GM23338 (cell line): Measurements from ENCODE around the gene IL18R1. TPM values are rescaled to one million over a fixed set of nuclear protein-coding genes. Genes with fewer than 3 reads are reported as not detected.

Experiments
- ATAC-seq: fragments of 200-7000 bp; cut with Tn5 transposase; 3 replicates; pipeline ENCODE4 v1.9.1; 2020
- DNase-seq: peaks from one replicate; pipeline ENCODE4 v3.0.0-alpha.2; 2015; ENCODE audit warnings: low spot score
- H2AFZ ChIP-seq: fragments of 200-600 bp; sonication (generic); 2 replicates; pipeline ENCODE4 v1.8.0; 2016; ENCODE audit warnings: antibody characterized with exemption, mild to moderate bottlenecking, moderate library complexity
- H3F3A ChIP-seq: fragments of 200-600 bp; sonication (generic); replicated peaks from 2 replicates; pipeline ENCODE4 v1.8.0; 2017; ENCODE audit warnings: antibody characterized with exemption, mixed run types, low read depth
- H3K27ac ChIP-seq: fragments of 200-600 bp; sonication (generic); 2 replicates; pipeline ENCODE4 v1.6.1; 2016; ENCODE audit warnings: low read depth
- H3K27me3 ChIP-seq: fragments of 200-600 bp; sonication (generic); 2 replicates; pipeline ENCODE4 v1.8.0; 2016; ENCODE audit warnings: mild to moderate bottlenecking, mixed run types, moderate library complexity; ENCODE audit not compliant: insufficient read depth
- H3K36me3 ChIP-seq: fragments of 200-600 bp; sonication (generic); 2 replicates; pipeline ENCODE4 v1.8.0; 2016; ENCODE audit warnings: mild to moderate bottlenecking; ENCODE audit not compliant: insufficient read depth
- H3K4me1 ChIP-seq: fragments of 200-600 bp; sonication (generic); 2 replicates; pipeline ENCODE4 v1.8.0; 2016; ENCODE audit warnings: mild to moderate bottlenecking, moderate library complexity; ENCODE audit not compliant: insufficient read depth
- H3K4me2 ChIP-seq: fragments of 200-600 bp; sonication (generic); 2 replicates; pipeline ENCODE4 v1.7.1; 2017; ENCODE audit warnings: mixed run types
- H3K4me3 ChIP-seq: fragments of 200-600 bp; sonication (generic); 2 replicates; pipeline ENCODE4 v1.6.1; 2016; ENCODE audit warnings: mixed run types
- H3K79me2 ChIP-seq: fragments of 200-600 bp; sonication (generic); replicated peaks from 2 replicates; pipeline ENCODE4 v1.8.0; 2017; ENCODE audit warnings: mild to moderate bottlenecking; ENCODE audit not compliant: insufficient read depth
- H3K9me2 ChIP-seq: fragments of 200-600 bp; sonication (generic); 2 replicates; pipeline ENCODE4 v1.8.0; 2017; ENCODE audit not compliant: insufficient read depth
- H4K20me1 ChIP-seq: fragments of 200-600 bp; sonication (generic); replicated peaks from 2 replicates; pipeline ENCODE4 v1.8.0; 2017; ENCODE audit warnings: mild to moderate bottlenecking; ENCODE audit not compliant: insufficient read depth
- H3K27ac Mint-ChIP-seq: 2 replicates; pipeline ENCODE4 v1.8.0; 2020; ENCODE audit warnings: inconsistent platforms, mild to moderate bottlenecking, moderate library complexity, mixed read lengths
- H3K27me3 Mint-ChIP-seq: 3 replicates; pipeline ENCODE4 v1.8.0; 2022; ENCODE audit warnings: low read depth, mild to moderate bottlenecking, moderate library complexity, mixed read lengths, inconsistent platforms; ENCODE audit not compliant: insufficient read depth, poor library complexity
- H3K36me3 Mint-ChIP-seq: 3 replicates; pipeline ENCODE4 v1.8.0; 2021; ENCODE audit warnings: low read depth, mild to moderate bottlenecking, inconsistent platforms, moderate library complexity, mixed read lengths
- H3K4me1 Mint-ChIP-seq: 3 replicates; pipeline ENCODE4 v1.8.0; 2020; ENCODE audit warnings: mild to moderate bottlenecking, inconsistent platforms, mixed read lengths
- H3K4me3 Mint-ChIP-seq: 3 replicates; pipeline ENCODE4 v1.8.0; 2021; ENCODE audit warnings: moderate library complexity, mild to moderate bottlenecking, inconsistent platforms, mixed read lengths
- H3K9me3 Mint-ChIP-seq: 3 replicates; pipeline ENCODE4 v1.8.0; 2020; ENCODE audit warnings: moderate library complexity, mild to moderate bottlenecking, inconsistent platforms, mixed read lengths
- CREB1 ChIP-seq: fragments of 250-450 bp; sonication (Bioruptor Pico); IDR thresholded peaks from 2 replicates; pipeline ENCODE4 v1.5.0; 2020; ENCODE audit warnings: low read depth, mild to moderate bottlenecking, moderate library complexity
- CTCF ChIP-seq, 2 experiments: fragments of 200-600 bp in 1 of 2; sonication (generic) in 1 of 2; conservative IDR thresholded peaks; 2 replicates each; pipeline versions ENCODE4 v1.5.1 to v1.6.1; 2016 to 2017; ENCODE audit warnings: antibody characterized with exemption in 2 of 2, low read depth in 2 of 2, mild to moderate bottlenecking in 2 of 2, moderate library complexity in 1 of 2
- EZH2 ChIP-seq: fragments of 200-600 bp; sonication (generic); IDR thresholded peaks from one replicate; pipeline ENCODE4 v1.8.0; 2017; ENCODE audit warnings: antibody characterized with exemption, mild to moderate bottlenecking, low read depth; ENCODE audit not compliant: unreplicated experiment
- EZH2phosphoT487 ChIP-seq: fragments of 200-600 bp; sonication (generic); IDR thresholded peaks from one replicate; pipeline ENCODE4 v1.8.1; 2018; ENCODE audit warnings: antibody characterized with exemption; ENCODE audit not compliant: unreplicated experiment
- NANOG ChIP-seq: IDR thresholded peaks from 2 replicates; pipeline ENCODE4 v1.6.1; 2016; ENCODE audit warnings: antibody characterized with exemption, borderline replicate concordance
- STAT1 ChIP-seq: IDR thresholded peaks from one replicate; pipeline ENCODE4 v1.6.1; 2016; ENCODE audit warnings: antibody characterized with exemption; ENCODE audit not compliant: unreplicated experiment
- ZNF114 ChIP-seq: fragments of 250-450 bp; sonication (Bioruptor Pico); IDR thresholded peaks from 2 replicates; pipeline ENCODE4 v1.5.0; 2020; ENCODE audit warnings: mild to moderate bottlenecking, moderate library complexity
- ZNF331 ChIP-seq: fragments of 250-450 bp; sonication (Bioruptor Pico); IDR thresholded peaks from 2 replicates; pipeline ENCODE4 v1.5.0; 2020; ENCODE audit warnings: low read depth, mild to moderate bottlenecking, moderate library complexity
- polyA plus RNA-seq: library from polyadenylated mRNA; unstranded; fragments of >200 nt; fragmentation: Nextera tagmentation; extraction: Ambion mirVana; gene quantifications from 2 replicates; pipeline ENCODE4 v1.2.1, GENCODE V29; 2016
- total RNA-seq: library from RNA; depleted of rRNA; stranded (reverse); fragments of >200 nt; shearing (Covaris generic); gene quantifications from 2 replicates; pipeline ENCODE4 v1.2.3, GENCODE V29; 2014
- TF ChIP-seq, protein P1 (sequence below): IDR thresholded peaks from 2 replicates; pipeline ENCODE4 v1.6.1; 2016; ENCODE audit warnings: antibody characterized with exemption
- TF ChIP-seq, protein P2 (sequence below): IDR thresholded peaks from one replicate; pipeline ENCODE4 v1.6.1; 2018; ENCODE audit warnings: antibody characterized with exemption; ENCODE audit not compliant: unreplicated experiment

The IL18R1 gene
- total and polyA plus RNA-seq, 2 experiments from 2014 or later: 0.17 to 0.39 TPM

- TF ChIP-seq EZH2: no peak
- TF ChIP-seq CREB1 (CRISPR knock-in tag): no peak
- TF ChIP-seq STAT1: no peak
- TF ChIP-seq NANOG: no peak
- TF ChIP-seq, protein P1, sequence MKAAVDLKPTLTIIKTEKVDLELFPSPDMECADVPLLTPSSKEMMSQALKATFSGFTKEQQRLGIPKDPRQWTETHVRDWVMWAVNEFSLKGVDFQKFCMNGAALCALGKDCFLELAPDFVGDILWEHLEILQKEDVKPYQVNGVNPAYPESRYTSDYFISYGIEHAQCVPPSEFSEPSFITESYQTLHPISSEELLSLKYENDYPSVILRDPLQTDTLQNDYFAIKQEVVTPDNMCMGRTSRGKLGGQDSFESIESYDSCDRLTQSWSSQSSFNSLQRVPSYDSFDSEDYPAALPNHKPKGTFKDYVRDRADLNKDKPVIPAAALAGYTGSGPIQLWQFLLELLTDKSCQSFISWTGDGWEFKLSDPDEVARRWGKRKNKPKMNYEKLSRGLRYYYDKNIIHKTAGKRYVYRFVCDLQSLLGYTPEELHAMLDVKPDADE: no peak
- TF ChIP-seq EZH2phosphoT487: no peak
- TF ChIP-seq, protein P2, sequence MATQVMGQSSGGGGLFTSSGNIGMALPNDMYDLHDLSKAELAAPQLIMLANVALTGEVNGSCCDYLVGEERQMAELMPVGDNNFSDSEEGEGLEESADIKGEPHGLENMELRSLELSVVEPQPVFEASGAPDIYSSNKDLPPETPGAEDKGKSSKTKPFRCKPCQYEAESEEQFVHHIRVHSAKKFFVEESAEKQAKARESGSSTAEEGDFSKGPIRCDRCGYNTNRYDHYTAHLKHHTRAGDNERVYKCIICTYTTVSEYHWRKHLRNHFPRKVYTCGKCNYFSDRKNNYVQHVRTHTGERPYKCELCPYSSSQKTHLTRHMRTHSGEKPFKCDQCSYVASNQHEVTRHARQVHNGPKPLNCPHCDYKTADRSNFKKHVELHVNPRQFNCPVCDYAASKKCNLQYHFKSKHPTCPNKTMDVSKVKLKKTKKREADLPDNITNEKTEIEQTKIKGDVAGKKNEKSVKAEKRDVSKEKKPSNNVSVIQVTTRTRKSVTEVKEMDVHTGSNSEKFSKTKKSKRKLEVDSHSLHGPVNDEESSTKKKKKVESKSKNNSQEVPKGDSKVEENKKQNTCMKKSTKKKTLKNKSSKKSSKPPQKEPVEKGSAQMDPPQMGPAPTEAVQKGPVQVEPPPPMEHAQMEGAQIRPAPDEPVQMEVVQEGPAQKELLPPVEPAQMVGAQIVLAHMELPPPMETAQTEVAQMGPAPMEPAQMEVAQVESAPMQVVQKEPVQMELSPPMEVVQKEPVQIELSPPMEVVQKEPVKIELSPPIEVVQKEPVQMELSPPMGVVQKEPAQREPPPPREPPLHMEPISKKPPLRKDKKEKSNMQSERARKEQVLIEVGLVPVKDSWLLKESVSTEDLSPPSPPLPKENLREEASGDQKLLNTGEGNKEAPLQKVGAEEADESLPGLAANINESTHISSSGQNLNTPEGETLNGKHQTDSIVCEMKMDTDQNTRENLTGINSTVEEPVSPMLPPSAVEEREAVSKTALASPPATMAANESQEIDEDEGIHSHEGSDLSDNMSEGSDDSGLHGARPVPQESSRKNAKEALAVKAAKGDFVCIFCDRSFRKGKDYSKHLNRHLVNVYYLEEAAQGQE: no peak
Measured at GRCh38 chr2:102424754-102425153, 69.2 kb downstream of the IL18R1 start (continued).

DNA sequence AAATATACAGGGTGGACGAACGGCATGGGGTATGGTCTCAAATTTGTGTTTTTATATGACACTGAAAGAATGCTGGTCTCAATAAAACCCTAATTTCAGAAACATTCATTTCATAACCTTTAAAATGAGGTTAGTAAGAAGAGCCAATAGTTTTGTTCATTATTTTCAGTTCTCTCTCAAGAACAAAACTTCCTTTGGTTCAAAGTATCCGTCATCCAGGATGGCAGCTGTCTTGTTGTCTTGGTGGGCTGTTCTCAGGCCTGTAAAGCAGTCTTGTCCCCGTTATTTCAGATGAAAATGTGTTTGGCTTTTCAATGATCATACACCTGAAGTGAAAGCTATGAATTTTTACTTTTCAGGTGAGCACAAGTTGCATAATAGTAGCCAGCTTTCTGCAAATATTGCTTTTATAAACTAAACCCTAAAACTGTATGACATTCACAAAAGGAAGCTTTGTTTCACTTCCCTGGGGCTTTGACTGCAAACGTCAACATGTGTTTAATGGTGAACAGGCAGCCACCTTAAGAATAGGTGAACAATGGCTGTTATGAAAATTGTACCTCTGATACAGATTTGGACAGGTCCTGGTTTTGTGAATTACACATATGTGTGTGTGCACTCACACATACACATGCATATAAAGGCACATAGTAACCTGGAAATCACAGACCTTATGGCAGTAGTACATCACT is 70.0 kb downstream of the IL18R1 start:
- no peaks in the 10 kb centered on the region for H3K79me2 ChIP-seq
- H3K9me3 Mint-ChIP-seq: no peaks in the 10 kb centered on the region
- H3K4me1 Mint-ChIP-seq: no peaks in the 10 kb centered on the region
- H3K27me3 Mint-ChIP-seq: no peaks in the 10 kb centered on the region
- H3K27me3 ChIP-seq: no peaks in the 10 kb centered on the region
- no peak for ATAC-seq
- H3K4me3 Mint-ChIP-seq: no peak overlapping the region
- no peaks in the 10 kb centered on the region for H3F3A ChIP-seq
- no peak overlapping the region for H3K27ac Mint-ChIP-seq
- H3K27ac ChIP-seq: no peak overlapping the region
- no peak for DNase-seq
- H3K9me2 ChIP-seq: 0 out of 2 replicates have a peak, but pooled peaks cover 6% of the 10 kb centered on the region
- H3K36me3 Mint-ChIP-seq: no peaks in the 10 kb centered on the region
- no peaks in the 10 kb centered on the region for H3K4me1 ChIP-seq
- no peak overlapping the region for H3K4me2 ChIP-seq
- no peak overlapping the region for H2AFZ ChIP-seq
- no peaks in the 10 kb centered on the region for H3K36me3 ChIP-seq
- no peak overlapping the region for H3K4me3 ChIP-seq
- H4K20me1 ChIP-seq: no peaks in the 10 kb centered on the region
- TF ChIP-seq EZH2phosphoT487 (no peak), CTCF (conservative IDR thresholded peaks at IDR 0.05; ENCODE audit: low read depth in 2 of 2) (no peak), EZH2 (no peak), ZNF114 (no peak), CREB1 (CRISPR knock-in tag) (no peak), NANOG (no peak), ZNF331 (CRISPR knock-in tag) (no peak), STAT1 (no peak)
- TF ChIP-seq, protein P2: no peak
- TF ChIP-seq, protein P1: no peak
